Measurements from ENCODE around the gene SLC35A4. TPM values are rescaled to one million over a fixed set of nuclear protein-coding genes. Genes with fewer than 3 reads are reported as not detected.

SLC35A4 gene
- total RNA-seq, 1 donor from 2014 or later: 59.9 TPM

GRCh38 chr5:140568443-140569063, 3.9 kb downstream of the SLC35A4 start:
- no peak for TF ChIP-seq CTCF (IDR thresholded peaks at IDR 0.05; ENCODE audit: insufficient read depth, low read depth, low read length)
- TF ChIP-seq EZH2 (IDR thresholded peaks at IDR 0.05; ENCODE audit: insufficient read depth, low read length): no peak
- peaks cover 16% of the 10 kb centered on the region for H4K20me1 ChIP-seq (ENCODE audit: insufficient read depth, low read length)
- H3K27ac ChIP-seq (ENCODE audit: low read depth, low read length): no peak overlapping the region
- H3K79me2 ChIP-seq (ENCODE audit: insufficient read depth, low read length): peaks cover 40% of the 10 kb centered on the region
- no peak overlapping the region for H3K9ac ChIP-seq (ENCODE audit: low read length)
- H3K9me3 ChIP-seq (ENCODE audit: insufficient read depth, low read depth, low read length): no peaks in the 10 kb centered on the region
- H2AFZ ChIP-seq (ENCODE audit: low read depth, low read length): no peak overlapping the region
- Mint-ChIP-seq H3K27ac (ENCODE audit: unreplicated experiment) (no peak overlapping the region), H3K9me3 (ENCODE audit: unreplicated experiment) (no peaks in the 10 kb centered on the region), H3K36me3 (ENCODE audit: low read depth, unreplicated experiment) (peaks cover 14% of the 10 kb centered on the region), H3K4me3 (ENCODE audit: unreplicated experiment) (no peak overlapping the region), H3K4me1 (ENCODE audit: low read depth, unreplicated experiment) (peaks cover 10% of the 10 kb centered on the region), H3K27me3 (ENCODE audit: low read depth, unreplicated experiment) (peaks cover 2% of the 10 kb centered on the region)
- peaks cover 9% of the 10 kb centered on the region for H3K36me3 ChIP-seq (ENCODE audit: insufficient read depth, low read length)
- H3K27me3 ChIP-seq (ENCODE audit: insufficient read depth, low read length): no peaks in the 10 kb centered on the region
- H3K4me1 ChIP-seq (ENCODE audit: insufficient read depth, low read length): peaks cover 15% of the 10 kb centered on the region
- DNase-seq (ENCODE audit: low read depth) (no peak), FAIRE-seq (no peak)
- H3K4me3 ChIP-seq (ENCODE audit: insufficient read depth, low read depth, low read length): no peak overlapping the region
- no peak overlapping the region for H3K4me2 ChIP-seq (ENCODE audit: low read length)

DNA sequence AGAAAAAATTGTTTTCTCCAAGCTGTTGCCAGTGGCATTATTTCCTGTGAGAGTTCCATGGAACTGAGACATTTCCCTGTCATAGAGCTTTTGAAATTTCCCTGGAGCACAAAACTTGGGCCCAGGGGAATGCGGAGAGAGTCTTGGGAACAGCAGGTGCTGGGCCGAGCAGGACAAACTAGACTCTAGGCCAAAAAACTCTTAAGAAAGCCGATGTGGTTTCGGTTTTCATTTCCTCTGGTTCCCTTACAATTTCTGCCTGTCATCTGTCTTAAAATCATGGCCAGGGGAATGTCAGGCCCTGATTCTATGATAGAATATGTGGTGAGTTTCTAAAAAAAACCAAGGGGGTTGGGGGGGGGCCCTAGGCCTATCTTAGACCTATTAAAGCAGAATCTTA, 4.6 kb downstream of the SLC35A4 start:
- H3K9me3 ChIP-seq (ENCODE audit: insufficient read depth, low read depth, low read length): no peaks in the 10 kb centered on the region
- no peaks in the 10 kb centered on the region for H3K9me3 Mint-ChIP-seq (ENCODE audit: unreplicated experiment)
- peaks cover 16% of the 10 kb centered on the region for H4K20me1 ChIP-seq (ENCODE audit: insufficient read depth, low read length)
- DNase-seq (ENCODE audit: low read depth) (no peak), FAIRE-seq (no peak)
- H3K36me3 Mint-ChIP-seq (ENCODE audit: low read depth, unreplicated experiment): peaks cover 14% of the 10 kb centered on the region
- no peak overlapping the region for H3K27ac ChIP-seq (ENCODE audit: low read depth, low read length)
- no peak overlapping the region for H3K27ac Mint-ChIP-seq (ENCODE audit: unreplicated experiment)
- no peak overlapping the region for H3K4me2 ChIP-seq (ENCODE audit: low read length)
- H3K36me3 ChIP-seq (ENCODE audit: insufficient read depth, low read length): peaks cover 9% of the 10 kb centered on the region
- peaks cover 36% of the 10 kb centered on the region for H3K79me2 ChIP-seq (ENCODE audit: insufficient read depth, low read length)
- H3K27me3 Mint-ChIP-seq (ENCODE audit: low read depth, unreplicated experiment): peaks cover 2% of the 10 kb centered on the region
- no peak overlapping the region for H3K4me3 ChIP-seq (ENCODE audit: insufficient read depth, low read depth, low read length)
- TF ChIP-seq EZH2 (IDR thresholded peaks at IDR 0.05; ENCODE audit: insufficient read depth, low read length) (no peak), CTCF (IDR thresholded peaks at IDR 0.05; ENCODE audit: insufficient read depth, low read depth, low read length) (no peak)
- peaks cover 10% of the 10 kb centered on the region for H3K4me1 Mint-ChIP-seq (ENCODE audit: low read depth, unreplicated experiment)
- H2AFZ ChIP-seq (ENCODE audit: low read depth, low read length): no peak overlapping the region
- no peaks in the 10 kb centered on the region for H3K27me3 ChIP-seq (ENCODE audit: insufficient read depth, low read length)
- no peak overlapping the region for H3K9ac ChIP-seq (ENCODE audit: low read length)
- peaks cover 10% of the 10 kb centered on the region for H3K4me1 ChIP-seq (ENCODE audit: insufficient read depth, low read length)
- H3K4me3 Mint-ChIP-seq (ENCODE audit: unreplicated experiment): no peak overlapping the region

DNA sequence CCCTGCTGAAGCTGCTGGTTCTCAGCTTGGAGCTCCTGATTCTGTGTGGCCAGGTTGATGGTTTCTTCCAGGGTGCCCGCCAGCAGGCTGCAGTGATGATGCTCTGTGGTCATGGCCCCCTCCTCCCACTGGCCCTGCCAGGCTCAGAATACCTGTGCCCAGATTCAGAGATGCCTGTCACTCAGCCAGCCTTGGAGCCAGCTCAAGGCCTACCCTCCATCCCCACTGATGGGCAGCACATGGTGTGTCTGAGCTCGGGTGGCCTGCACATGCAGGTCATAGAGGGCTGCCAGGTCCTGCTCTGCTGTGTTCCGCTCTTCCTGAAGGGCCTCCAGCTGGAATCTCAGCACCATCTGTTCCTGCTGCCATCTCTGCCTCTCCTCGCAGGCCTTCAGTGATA, 5.4 kb downstream of the SLC35A4 start:
- Histone ChIP-seq H4K20me1 (ENCODE audit: insufficient read depth, low read length) (peaks cover 16% of the 10 kb centered on the region), H3K4me1 (ENCODE audit: insufficient read depth, low read length) (peaks cover 9% of the 10 kb centered on the region), H3K4me3 (ENCODE audit: insufficient read depth, low read depth, low read length) (no peak overlapping the region), H3K79me2 (ENCODE audit: insufficient read depth, low read length) (peaks cover 31% of the 10 kb centered on the region), H3K27ac (ENCODE audit: low read depth, low read length) (no peak overlapping the region), H3K9ac (ENCODE audit: low read length) (no peak overlapping the region), H3K36me3 (ENCODE audit: insufficient read depth, low read length) (peaks cover 9% of the 10 kb centered on the region), H2AFZ (ENCODE audit: low read depth, low read length) (no peak overlapping the region), H3K9me3 (ENCODE audit: insufficient read depth, low read depth, low read length) (no peaks in the 10 kb centered on the region), H3K27me3 (ENCODE audit: insufficient read depth, low read length) (no peaks in the 10 kb centered on the region), H3K4me2 (ENCODE audit: low read length) (no peak overlapping the region)
- Mint-ChIP-seq H3K4me3 (ENCODE audit: unreplicated experiment) (no peak overlapping the region), H3K27me3 (ENCODE audit: low read depth, unreplicated experiment) (peaks cover 2% of the 10 kb centered on the region), H3K9me3 (ENCODE audit: unreplicated experiment) (no peaks in the 10 kb centered on the region), H3K4me1 (ENCODE audit: low read depth, unreplicated experiment) (peaks cover 10% of the 10 kb centered on the region), H3K36me3 (ENCODE audit: low read depth, unreplicated experiment) (peaks cover 14% of the 10 kb centered on the region), H3K27ac (ENCODE audit: unreplicated experiment) (no peak overlapping the region)
- no peak for DNase-seq (ENCODE audit: low read depth)
- TF ChIP-seq EZH2 (IDR thresholded peaks at IDR 0.05; ENCODE audit: insufficient read depth, low read length) (no peak), CTCF (IDR thresholded peaks at IDR 0.05; ENCODE audit: insufficient read depth, low read depth, low read length) (no peak)
- FAIRE-seq: no peak

Measured in astrocyte (in vitro differentiated cells and primary cell).